ENCODE measurements around the gene DCTN2.

Gene DCTN2

GRCh38 chr12:57548013-57548315, 972 bp upstream of the DCTN2 start:
- Histone ChIP-seq H3K36me3 (ENCODE audit: insufficient read depth, low read length) (no peaks in the 10 kb centered on the region), H3K9me3 (ENCODE audit: low read length) (no peaks in the 10 kb centered on the region), H3K27ac (ENCODE audit: low read depth, low read length) (no peak overlapping the region), H3K4me1 (ENCODE audit: insufficient read depth, low read length) (peaks cover 32% of the 10 kb centered on the region), H3K4me3 (ENCODE audit: low read depth in 1 of 2, low read length in 2 of 2) (no peak overlapping the region), H3K9ac (ENCODE audit: low read length) (no peak overlapping the region), H3K27me3 (ENCODE audit: control insufficient read depth in 1 of 2, insufficient read depth in 2 of 2, low read length in 2 of 2) (peaks cover 6 to 20% of the 10 kb centered on the region in 2 donors)

DNA sequence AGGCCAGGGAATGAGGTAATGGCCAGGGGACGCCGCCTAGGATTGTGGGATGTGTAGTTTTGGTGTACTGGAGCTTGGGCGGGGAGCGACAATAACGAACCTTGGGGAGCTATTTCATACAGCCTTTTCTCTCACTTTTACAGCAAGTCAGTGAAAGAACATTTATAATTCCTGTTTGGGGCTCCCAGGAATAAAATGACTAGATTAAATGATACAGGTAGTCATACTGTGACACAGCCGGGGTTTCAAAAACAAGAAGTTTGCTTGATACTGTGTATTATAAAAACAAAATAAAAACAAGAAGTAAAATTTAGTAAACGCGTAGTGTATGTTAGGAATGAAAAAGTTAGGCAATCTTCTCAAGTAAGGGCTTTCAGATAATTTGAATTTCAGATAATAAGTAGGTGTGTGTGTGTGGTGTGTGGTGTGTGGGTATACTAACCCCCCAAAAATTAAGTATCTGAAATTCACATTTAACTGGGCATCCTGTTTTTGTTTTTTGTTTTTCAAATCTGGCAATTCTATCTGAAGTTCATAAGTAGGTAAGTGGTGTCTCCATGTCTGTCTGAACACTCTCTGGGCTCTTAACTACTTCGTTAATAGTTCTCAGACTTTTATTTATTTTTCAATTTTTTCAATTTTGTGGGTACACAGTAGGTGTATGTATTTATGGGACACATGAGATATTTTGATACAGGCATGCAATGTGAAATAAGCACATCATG, 458 bp upstream of the DCTN2 start:
- Histone ChIP-seq H3K27me3 (ENCODE audit: control insufficient read depth in 1 of 2, insufficient read depth in 2 of 2, low read length in 2 of 2) (peaks cover 6 to 20% of the 10 kb centered on the region in 2 donors), H3K9me3 (ENCODE audit: low read length) (no peaks in the 10 kb centered on the region), H3K36me3 (ENCODE audit: insufficient read depth, low read length) (no peaks in the 10 kb centered on the region), H3K27ac (ENCODE audit: low read depth, low read length) (no peak overlapping the region), H3K4me1 (ENCODE audit: insufficient read depth, low read length) (peaks cover 32% of the 10 kb centered on the region), H3K9ac (ENCODE audit: low read length) (peak overlapping the region; percentile 93), H3K4me3 (ENCODE audit: low read depth in 1 of 2, low read length in 2 of 2) (peak overlapping the region; percentile 60 to 97)

DNA sequence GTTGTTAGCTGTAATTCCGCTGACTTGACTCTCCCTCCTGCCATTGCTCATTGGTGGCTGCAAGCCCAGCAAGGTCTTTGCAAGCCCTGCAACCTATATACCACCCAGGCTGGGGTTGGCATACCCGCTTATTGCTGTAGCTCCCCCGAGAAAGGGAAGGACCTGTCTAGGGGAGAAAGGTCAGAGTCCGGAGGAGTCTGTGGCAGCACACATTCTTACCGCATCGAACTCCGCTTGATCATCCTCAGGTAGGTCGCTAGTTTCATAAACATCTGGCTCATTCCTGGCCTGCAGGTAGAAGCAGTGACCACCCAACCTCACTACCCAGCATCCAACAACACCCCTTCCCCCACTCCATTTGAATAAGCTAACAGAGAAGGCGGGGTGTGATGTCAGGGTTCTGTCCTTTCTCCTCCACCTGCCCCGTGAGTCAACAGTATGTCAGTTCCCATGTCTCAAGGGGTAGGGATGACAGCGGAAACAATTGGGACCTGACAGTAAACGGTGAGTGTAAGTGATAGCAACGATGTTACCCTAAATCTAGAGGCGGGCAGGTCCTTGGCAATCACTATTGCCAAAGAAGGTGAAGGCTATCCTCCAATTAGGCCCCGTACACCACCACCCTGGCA, 1.1 kb downstream of the DCTN2 start:
- H3K9ac ChIP-seq (ENCODE audit: low read length), result peak overlapping the region; percentile 93
- peak overlapping the region; percentile 97 for H3K27ac ChIP-seq (ENCODE audit: low read depth, low read length)
- no peaks in the 10 kb centered on the region for H3K9me3 ChIP-seq (ENCODE audit: low read length)
- H3K36me3 ChIP-seq (ENCODE audit: insufficient read depth, low read length), result peaks cover 10% of the 10 kb centered on the region
- peak overlapping the region; percentile 60 to 97 for H3K4me3 ChIP-seq (ENCODE audit: low read depth in 1 of 2, low read length in 2 of 2)
- peaks cover 6 to 20% of the 10 kb centered on the region in 2 donors for H3K27me3 ChIP-seq (ENCODE audit: control insufficient read depth in 1 of 2, insufficient read depth in 2 of 2, low read length in 2 of 2)
- H3K4me1 ChIP-seq (ENCODE audit: insufficient read depth, low read length), result peaks cover 32% of the 10 kb centered on the region

- no peaks in the 10 kb centered on the region for H3K9me3 ChIP-seq (ENCODE audit: low read length)
- H3K4me1 ChIP-seq (ENCODE audit: insufficient read depth, low read length), result peaks cover 25% of the 10 kb centered on the region
- H3K27me3 ChIP-seq (ENCODE audit: control insufficient read depth in 1 of 2, insufficient read depth in 2 of 2, low read length in 2 of 2), result peaks cover 0 to under 1% of the 10 kb centered on the region in 2 donors
- no peak overlapping the region for H3K9ac ChIP-seq (ENCODE audit: low read length)
- H3K4me3 ChIP-seq (ENCODE audit: low read depth in 1 of 2, low read length in 2 of 2), result no peak overlapping the region
- H3K36me3 ChIP-seq (ENCODE audit: insufficient read depth, low read length), result peaks cover 20% of the 10 kb centered on the region
- H3K27ac ChIP-seq (ENCODE audit: low read depth, low read length), result no peak overlapping the region
Measured at GRCh38 chr12:57543581-57543980, 3.4 kb downstream of the DCTN2 start.

GRCh38 chr12:57541717-57542116, 5.3 kb downstream of the DCTN2 start:
- no peaks in the 10 kb centered on the region for H3K9me3 ChIP-seq (ENCODE audit: low read length)
- no peaks in the 10 kb centered on the region for H3K27me3 ChIP-seq (ENCODE audit: control insufficient read depth in 1 of 2, insufficient read depth in 2 of 2, low read length in 2 of 2)
- H3K27ac ChIP-seq (ENCODE audit: low read depth, low read length), result no peak overlapping the region
- H3K4me3 ChIP-seq (ENCODE audit: low read depth in 1 of 2, low read length in 2 of 2), result no peak overlapping the region
- H3K9ac ChIP-seq (ENCODE audit: low read length), result no peak overlapping the region
- peaks cover 18% of the 10 kb centered on the region for H3K4me1 ChIP-seq (ENCODE audit: insufficient read depth, low read length)
- peaks cover 29% of the 10 kb centered on the region for H3K36me3 ChIP-seq (ENCODE audit: insufficient read depth, low read length)

DNA sequence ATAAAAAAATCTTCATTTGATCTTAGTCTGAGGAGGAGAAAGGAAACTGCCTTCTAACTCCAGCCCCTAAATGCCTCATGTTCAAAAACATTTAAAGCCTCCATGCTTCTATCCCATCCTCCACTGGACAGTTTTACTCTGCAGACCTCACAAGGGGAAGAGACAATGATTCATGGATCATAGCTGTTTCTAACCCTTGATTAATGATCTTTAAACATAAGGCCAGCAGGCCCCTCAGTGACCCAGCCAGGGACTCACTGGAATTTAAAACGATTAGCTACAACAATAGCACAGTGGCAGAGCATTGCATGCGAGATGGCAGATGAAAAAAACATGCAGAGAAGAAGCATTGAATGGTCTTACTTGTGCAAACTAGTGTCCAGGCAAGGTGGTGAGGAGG, 6.0 kb downstream of the DCTN2 start:
- Histone ChIP-seq H3K9me3 (ENCODE audit: low read length) (no peaks in the 10 kb centered on the region), H3K27me3 (ENCODE audit: control insufficient read depth in 1 of 2, insufficient read depth in 2 of 2, low read length in 2 of 2) (no peaks in the 10 kb centered on the region), H3K4me3 (ENCODE audit: low read depth in 1 of 2, low read length in 2 of 2) (no peak overlapping the region), H3K9ac (ENCODE audit: low read length) (no peak overlapping the region), H3K27ac (ENCODE audit: low read depth, low read length) (no peak overlapping the region), H3K36me3 (ENCODE audit: insufficient read depth, low read length) (peaks cover 29% of the 10 kb centered on the region), H3K4me1 (ENCODE audit: insufficient read depth, low read length) (peaks cover 14% of the 10 kb centered on the region)

GRCh38 chr12:57539134-57539768, 7.7 kb downstream of the DCTN2 start:
- Histone ChIP-seq H3K9me3 (ENCODE audit: low read length) (no peaks in the 10 kb centered on the region), H3K36me3 (ENCODE audit: insufficient read depth, low read length) (peaks cover 42% of the 10 kb centered on the region), H3K27me3 (ENCODE audit: control insufficient read depth in 1 of 2, insufficient read depth in 2 of 2, low read length in 2 of 2) (no peaks in the 10 kb centered on the region), H3K4me1 (ENCODE audit: insufficient read depth, low read length) (peaks cover 4% of the 10 kb centered on the region), H3K27ac (ENCODE audit: low read depth, low read length) (no peak overlapping the region), H3K9ac (ENCODE audit: low read length) (no peak overlapping the region), H3K4me3 (ENCODE audit: low read depth in 1 of 2, low read length in 2 of 2) (no peak overlapping the region)

DNA sequence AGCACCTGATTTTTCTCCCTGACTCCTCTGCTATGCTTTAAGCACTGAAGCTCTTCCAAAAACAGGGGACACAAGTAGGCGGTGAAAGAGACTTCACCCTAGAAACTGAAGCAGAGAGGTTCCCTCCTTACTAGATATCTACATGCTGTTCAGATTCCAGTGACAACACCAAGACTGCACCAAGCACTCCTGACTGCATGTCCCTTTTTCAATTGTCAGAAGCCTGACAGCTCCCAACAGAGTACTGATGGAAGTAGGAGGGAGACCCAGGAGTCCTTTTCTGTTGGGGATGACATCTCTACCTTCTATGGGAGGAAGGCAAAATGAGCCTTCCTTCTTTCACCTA, 10.4 kb downstream of the DCTN2 start:
- Histone ChIP-seq H3K27me3 (ENCODE audit: control insufficient read depth in 1 of 2, insufficient read depth in 2 of 2, low read length in 2 of 2) (no peaks in the 10 kb centered on the region), H3K36me3 (ENCODE audit: insufficient read depth, low read length) (peaks cover 63% of the 10 kb centered on the region), H3K9me3 (ENCODE audit: low read length) (no peaks in the 10 kb centered on the region), H3K9ac (ENCODE audit: low read length) (no peak overlapping the region), H3K4me3 (ENCODE audit: low read depth in 1 of 2, low read length in 2 of 2) (no peak overlapping the region), H3K4me1 (ENCODE audit: insufficient read depth, low read length) (no peaks in the 10 kb centered on the region), H3K27ac (ENCODE audit: low read depth, low read length) (no peak overlapping the region)

GRCh38 chr12:57535764-57536596, 11.0 kb downstream of the DCTN2 start:
- no peaks in the 10 kb centered on the region for H3K4me1 ChIP-seq (ENCODE audit: insufficient read depth, low read length)
- H3K27ac ChIP-seq (ENCODE audit: low read depth, low read length), result no peak overlapping the region
- H3K36me3 ChIP-seq (ENCODE audit: insufficient read depth, low read length), result peaks cover 63% of the 10 kb centered on the region
- H3K9me3 ChIP-seq (ENCODE audit: low read length), result no peaks in the 10 kb centered on the region
- H3K4me3 ChIP-seq (ENCODE audit: low read depth in 1 of 2, low read length in 2 of 2), result no peak overlapping the region
- no peak overlapping the region for H3K9ac ChIP-seq (ENCODE audit: low read length)
- no peaks in the 10 kb centered on the region for H3K27me3 ChIP-seq (ENCODE audit: control insufficient read depth in 1 of 2, insufficient read depth in 2 of 2, low read length in 2 of 2)

DNA sequence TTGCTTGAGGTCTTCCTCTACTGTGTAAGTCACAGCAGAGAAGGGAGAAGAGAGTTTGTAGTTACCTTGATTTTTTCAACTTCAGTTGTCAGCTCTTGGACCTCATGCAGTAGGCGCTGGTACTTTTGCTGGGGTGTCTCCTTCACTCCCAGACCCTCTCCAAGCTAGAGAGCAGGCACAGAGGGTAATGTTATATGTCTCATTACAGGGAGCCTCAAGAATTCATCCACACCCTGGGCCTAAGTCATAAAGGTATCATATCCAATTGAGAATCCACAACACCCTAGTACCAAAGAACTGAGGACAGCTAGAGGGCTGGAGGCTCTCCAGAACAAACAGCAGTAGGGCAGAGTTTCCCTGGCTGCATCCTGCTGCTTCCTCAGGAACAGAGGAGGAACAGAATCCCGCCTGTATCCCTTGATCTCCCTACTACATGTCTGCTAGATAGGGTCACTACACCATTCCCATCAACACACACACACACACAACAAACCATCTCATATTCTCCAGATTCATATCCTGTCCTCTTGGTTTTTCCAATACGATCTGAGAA, 11.9 kb downstream of the DCTN2 start:
- Histone ChIP-seq H3K9ac (ENCODE audit: low read length) (no peak overlapping the region), H3K27ac (ENCODE audit: low read depth, low read length) (no peak overlapping the region), H3K4me3 (ENCODE audit: low read depth in 1 of 2, low read length in 2 of 2) (no peak overlapping the region), H3K9me3 (ENCODE audit: low read length) (no peaks in the 10 kb centered on the region), H3K27me3 (ENCODE audit: control insufficient read depth in 1 of 2, insufficient read depth in 2 of 2, low read length in 2 of 2) (no peaks in the 10 kb centered on the region), H3K36me3 (ENCODE audit: insufficient read depth, low read length) (peaks cover 71% of the 10 kb centered on the region), H3K4me1 (ENCODE audit: insufficient read depth, low read length) (no peaks in the 10 kb centered on the region)

DNA sequence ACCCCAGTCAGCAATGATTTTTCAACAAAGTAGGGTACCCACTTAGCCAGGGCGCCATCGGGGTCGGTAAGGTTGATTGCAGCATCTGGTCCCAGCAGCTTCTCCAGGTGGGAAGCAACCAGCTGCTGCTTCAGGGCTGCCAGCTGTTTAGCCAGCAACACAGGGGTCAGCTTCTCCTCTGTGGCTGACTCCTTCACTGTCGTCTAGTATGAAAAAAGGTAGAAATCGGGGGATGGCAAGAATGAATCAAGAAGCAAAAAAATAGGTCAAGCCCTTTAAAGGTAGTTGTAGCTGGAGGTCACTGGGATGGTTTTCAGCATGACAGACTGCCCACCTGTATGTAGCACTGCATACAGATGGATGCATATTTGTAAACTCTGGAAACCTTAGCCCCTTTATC, 12.7 kb downstream of the DCTN2 start:
- Histone ChIP-seq H3K9ac (ENCODE audit: low read length) (no peak overlapping the region), H3K9me3 (ENCODE audit: low read length) (no peaks in the 10 kb centered on the region), H3K36me3 (ENCODE audit: insufficient read depth, low read length) (peaks cover 75% of the 10 kb centered on the region), H3K27ac (ENCODE audit: low read depth, low read length) (no peak overlapping the region), H3K4me3 (ENCODE audit: low read depth in 1 of 2, low read length in 2 of 2) (no peak overlapping the region), H3K27me3 (ENCODE audit: control insufficient read depth in 1 of 2, insufficient read depth in 2 of 2, low read length in 2 of 2) (no peaks in the 10 kb centered on the region), H3K4me1 (ENCODE audit: insufficient read depth, low read length) (no peaks in the 10 kb centered on the region)

All from muscle layer of colon (tissue), 2 donors.